Medulla oblongata (tissue), 1 donor: ENCODE measurements around the gene RPL36AL.

ENCODE experiments used
- DNase-seq: peaks from one replicate; pipeline ENCODE4 v3.0.0-alpha.2; 2015; ENCODE audit errors: extremely low spot score

The RPL36AL gene

DNA sequence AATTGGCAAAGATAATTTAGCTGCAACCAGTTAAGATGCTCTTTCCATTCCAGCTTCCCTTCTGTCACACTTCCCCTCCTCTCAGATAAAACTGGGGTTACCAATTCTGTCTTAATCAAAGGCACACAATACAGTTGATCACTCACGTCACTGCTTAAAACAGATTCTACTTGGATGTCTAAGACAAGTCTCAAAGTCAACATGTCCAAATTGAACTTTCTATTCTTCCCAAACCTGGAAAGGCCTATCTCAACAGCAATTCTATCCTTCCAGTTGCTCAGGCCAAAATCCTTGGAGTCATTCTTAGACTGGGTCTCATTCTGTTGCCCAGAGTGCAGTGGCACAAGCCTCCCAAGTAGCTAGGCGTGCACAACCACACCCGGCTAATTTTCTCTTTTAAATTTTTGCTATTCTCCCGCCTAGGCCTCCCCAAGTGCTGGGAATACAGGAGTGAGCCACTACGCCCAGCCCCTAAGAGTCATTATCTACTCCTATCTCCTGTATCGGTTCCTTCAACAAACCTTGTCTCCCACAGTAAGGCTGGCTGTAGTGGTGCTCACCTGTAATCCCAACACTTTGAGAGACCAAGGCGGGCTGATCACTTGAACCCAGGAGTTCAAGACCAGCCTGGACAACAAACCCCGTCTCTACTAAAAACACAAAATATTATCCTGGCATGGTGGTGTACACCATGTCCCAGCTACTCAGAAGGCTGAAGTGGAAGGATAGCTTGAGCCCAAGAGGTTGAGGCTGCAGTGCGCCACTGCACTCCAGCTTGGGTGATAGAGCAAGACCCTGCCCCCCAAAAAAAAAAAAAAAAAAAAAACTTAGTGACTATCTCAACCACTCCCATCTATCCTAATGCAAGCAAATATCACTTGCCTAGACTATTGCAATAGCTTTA lies 39.0 kb downstream of the RPL36AL start:
- DNase-seq = no peak

- DNase-seq = no peak
These were observed 40.6 kb downstream of the RPL36AL start for GRCh38 chr14:49579841-49580240.

- DNase-seq = no peak
These were observed 42.3 kb downstream of the RPL36AL start for GRCh38 chr14:49578141-49578540.

DNA sequence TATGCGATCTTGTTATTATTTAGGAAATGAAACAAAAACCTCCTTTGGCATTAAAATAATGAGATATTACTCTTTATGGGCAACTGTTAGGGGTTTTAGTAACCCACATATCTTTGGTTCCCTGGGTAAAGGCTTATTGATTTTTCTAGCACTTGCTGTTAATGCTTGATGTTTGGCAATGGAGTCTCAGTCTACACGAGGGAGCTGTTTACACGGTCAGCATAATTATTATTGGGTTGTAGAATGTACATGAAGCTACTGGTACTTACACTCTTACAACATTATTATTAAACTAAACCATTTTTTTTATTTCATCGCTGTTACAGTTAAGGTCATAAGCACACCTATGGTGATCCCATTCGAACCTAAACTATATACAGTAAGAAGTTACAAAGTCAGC lies 46.4 kb downstream of the RPL36AL start:
- DNase-seq = no peak

DNA sequence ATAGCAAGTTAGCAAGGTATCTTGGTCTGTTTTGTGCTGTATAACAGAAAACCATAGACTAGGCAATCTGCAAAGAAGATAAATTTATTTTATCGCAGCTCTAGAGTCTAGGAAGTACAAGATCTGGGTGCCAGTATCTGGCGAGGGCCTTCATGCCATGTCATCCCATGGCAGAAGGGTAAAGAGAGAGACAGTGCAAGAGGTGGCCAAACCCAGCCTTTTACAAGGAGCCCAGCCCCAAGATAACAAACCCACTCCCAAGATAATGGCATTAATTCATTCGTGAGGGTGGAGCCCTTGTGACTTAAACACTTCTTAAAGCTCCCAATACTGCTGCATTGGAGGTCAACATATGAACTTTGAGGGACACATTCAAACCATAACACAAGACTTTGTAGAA lies 51.1 kb downstream of the RPL36AL start:
- DNase-seq = no peak
